Measurements from ENCODE around the gene KLHL12.

KLHL12 gene

GRCh38 chr1:202926581-202927491, at the start of gene KLHL12:
Gene KLHL12 (minus strand): TSS chr1:202927234. CDS start chr1:202925162, 2,072 bp downstream.
- peak; percentile 94 for DNase-seq

GRCh38 chr1:202976633-202977032, 49.6 kb upstream of the KLHL12 start:
- no peak for DNase-seq

- no peak for DNase-seq
These were observed 47.8 kb upstream of the KLHL12 start for GRCh38 chr1:202974856-202975255.

GRCh38 chr1:202972046-202972445, 45.0 kb upstream of the KLHL12 start:
- no peak for DNase-seq

GRCh38 chr1:202968895-202969295, 41.9 kb upstream of the KLHL12 start:
- peak; percentile 77 for DNase-seq

GRCh38 chr1:202968351-202968750, 41.3 kb upstream of the KLHL12 start:
- DNase-seq = no peak

- DNase-seq = no peak
These were observed 40.7 kb upstream of the KLHL12 start for GRCh38 chr1:202967684-202968281.

- no peak for DNase-seq
These were observed 39.2 kb upstream of the KLHL12 start for GRCh38 chr1:202966006-202966898.

- no peak for DNase-seq
These were observed 38.4 kb upstream of the KLHL12 start for GRCh38 chr1:202965422-202965821.

- DNase-seq = no peak
These were observed 37.9 kb upstream of the KLHL12 start for GRCh38 chr1:202964791-202965410.

- DNase-seq = no peak
These were observed 34.3 kb upstream of the KLHL12 start for GRCh38 chr1:202961220-202961880.

GRCh38 chr1:202959276-202959620, 32.2 kb upstream of the KLHL12 start:
- no peak for DNase-seq

- no peak for DNase-seq
These were observed 31.7 kb upstream of the KLHL12 start for GRCh38 chr1:202958544-202959275.

GRCh38 chr1:202957733-202958543, 30.9 kb upstream of the KLHL12 start, which contains the start of gene ADIPOR1:
Gene ADIPOR1 (minus strand): TSS chr1:202958312. CDS start chr1:202951070, 7,242 bp downstream.
- DNase-seq = peak; percentile 93

- DNase-seq = no peak
These were observed 29.9 kb upstream of the KLHL12 start for GRCh38 chr1:202956969-202957368.

GRCh38 chr1:202954057-202954745, 27.2 kb upstream of the KLHL12 start:
- DNase-seq = no peak

- DNase-seq = no peak
These were observed 26.4 kb upstream of the KLHL12 start for GRCh38 chr1:202953392-202953791.

- DNase-seq = peak; percentile 65
These were observed 25.8 kb upstream of the KLHL12 start for GRCh38 chr1:202952818-202953217.

GRCh38 chr1:202952099-202952498, 25.1 kb upstream of the KLHL12 start:
- DNase-seq = no peak

- no peak for DNase-seq
These were observed 24.4 kb upstream of the KLHL12 start for GRCh38 chr1:202951437-202951836.

All from CD4-positive, alpha-beta T cell treated with Interleukin-15 for 1 hour (primary cell).